Stimulated activated CD8-positive, alpha-beta memory T cell treated with anti-CD3 and anti-CD28 coated beads, Interleukin-4, amount 100 ng/mL, for 48 hours (primary cell): ENCODE data around the gene PRR7.

Experiments used
- DNase-seq: peaks from one replicate; pipeline ENCODE4 v3.0.0-alpha.2; 2020

PRR7 gene

DNA sequence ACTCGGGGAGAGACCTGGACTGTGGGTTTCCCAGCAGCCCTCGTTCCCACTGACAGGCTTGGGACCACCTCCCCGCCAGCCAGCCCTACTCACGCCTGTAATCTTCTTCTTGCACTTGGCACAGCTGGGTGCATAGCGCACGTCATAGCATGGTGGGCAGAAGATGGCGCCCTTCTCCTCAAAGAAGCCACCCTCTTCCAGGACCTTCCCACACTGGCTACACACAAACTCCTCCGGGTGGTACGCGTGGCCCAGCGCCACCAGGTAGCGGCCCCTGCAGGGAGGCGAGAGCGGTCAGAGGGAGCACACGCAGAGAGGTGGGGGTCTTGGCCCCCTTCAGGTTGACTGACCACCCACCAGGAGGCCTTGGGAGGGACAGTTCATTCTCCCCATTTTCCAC, 41.4 kb downstream of the PRR7 start:
- DNase-seq, result no peak

GRCh38 chr5:177489119-177489716, 42.6 kb downstream of the PRR7 start:
- DNase-seq, result no peak

DNA sequence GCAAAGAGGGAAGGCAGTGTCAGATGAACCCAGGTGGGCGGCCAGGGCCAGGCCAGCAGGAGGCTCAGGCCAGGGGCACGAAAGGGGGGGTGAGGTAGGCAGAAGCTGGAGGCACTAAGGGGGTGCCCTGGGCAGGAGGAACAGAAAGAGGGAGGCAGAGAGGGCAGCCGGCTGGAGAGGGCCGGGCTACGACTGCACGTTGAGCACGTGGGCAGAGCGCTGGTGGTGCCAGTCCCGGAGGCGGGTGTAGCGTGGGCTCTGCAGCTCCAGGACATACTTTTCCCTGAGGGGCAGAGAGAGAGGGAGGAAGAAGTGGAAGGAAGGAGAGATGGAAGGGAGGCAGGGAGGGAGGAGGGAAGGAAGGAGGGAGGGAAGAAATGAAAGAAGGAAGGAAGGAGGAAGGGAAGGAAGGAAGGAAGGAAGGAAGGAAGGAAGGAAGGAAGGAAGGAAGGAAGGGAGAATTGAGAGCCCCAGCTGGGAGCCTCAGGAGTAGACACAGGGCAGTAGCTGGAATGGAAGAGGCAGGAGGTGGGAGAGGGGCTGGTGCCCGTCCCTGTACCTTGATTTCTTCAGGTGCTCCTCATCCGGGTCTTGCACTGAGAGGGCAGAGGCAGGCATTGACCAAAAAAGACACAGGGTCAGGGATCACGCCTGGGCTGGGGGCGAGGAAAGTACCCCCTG, 43.8 kb downstream of the PRR7 start:
- no peak for DNase-seq

DNA sequence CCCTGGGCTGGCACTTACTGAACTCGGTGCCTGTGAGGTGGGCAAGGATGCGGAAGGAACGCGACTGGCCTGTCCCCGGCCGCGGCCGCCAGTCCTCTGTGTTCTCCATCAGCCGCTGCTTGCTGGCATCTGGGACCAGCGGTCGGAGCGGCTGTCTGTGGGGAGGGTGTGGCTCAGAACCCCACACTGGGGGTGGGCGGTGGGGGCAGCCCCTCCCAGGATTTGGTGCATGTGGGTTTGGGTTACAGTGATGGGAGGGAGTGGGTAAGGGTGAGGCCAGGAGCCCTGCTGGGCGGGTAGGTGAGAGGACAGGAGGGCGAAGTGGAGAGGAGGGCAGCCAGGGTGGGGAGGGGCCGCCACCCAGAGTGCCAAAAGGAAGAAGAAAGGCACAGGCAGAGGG, 44.4 kb downstream of the PRR7 start:
- DNase-seq, result no peak

DNA sequence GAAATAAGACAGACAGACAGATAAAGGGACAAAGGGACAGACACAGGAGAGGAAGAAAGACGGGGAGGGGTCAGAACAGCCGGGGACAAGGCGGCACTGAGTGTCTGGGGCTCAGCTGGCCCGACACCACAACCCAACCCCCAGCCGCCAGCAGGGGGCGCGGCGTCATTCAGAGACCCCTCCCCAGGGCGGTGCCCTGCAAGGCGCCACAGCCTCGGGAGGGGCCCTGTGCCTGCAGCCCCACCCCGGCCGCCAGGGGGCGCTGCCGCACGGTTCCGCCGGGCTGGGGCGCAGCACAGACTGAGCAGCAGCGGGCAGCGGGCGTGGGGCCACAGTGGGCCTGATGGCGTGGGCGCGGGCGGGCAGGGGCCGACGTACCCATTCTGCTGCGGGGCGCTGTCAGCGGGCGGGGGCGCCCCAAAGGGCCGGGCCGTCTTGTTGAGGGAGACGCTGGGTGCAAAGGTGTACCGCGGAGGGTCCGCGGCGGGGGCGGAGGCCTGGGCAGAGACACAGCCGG, 44.9 kb downstream of the PRR7 start:
- DNase-seq, result peak; percentile 69

DNA sequence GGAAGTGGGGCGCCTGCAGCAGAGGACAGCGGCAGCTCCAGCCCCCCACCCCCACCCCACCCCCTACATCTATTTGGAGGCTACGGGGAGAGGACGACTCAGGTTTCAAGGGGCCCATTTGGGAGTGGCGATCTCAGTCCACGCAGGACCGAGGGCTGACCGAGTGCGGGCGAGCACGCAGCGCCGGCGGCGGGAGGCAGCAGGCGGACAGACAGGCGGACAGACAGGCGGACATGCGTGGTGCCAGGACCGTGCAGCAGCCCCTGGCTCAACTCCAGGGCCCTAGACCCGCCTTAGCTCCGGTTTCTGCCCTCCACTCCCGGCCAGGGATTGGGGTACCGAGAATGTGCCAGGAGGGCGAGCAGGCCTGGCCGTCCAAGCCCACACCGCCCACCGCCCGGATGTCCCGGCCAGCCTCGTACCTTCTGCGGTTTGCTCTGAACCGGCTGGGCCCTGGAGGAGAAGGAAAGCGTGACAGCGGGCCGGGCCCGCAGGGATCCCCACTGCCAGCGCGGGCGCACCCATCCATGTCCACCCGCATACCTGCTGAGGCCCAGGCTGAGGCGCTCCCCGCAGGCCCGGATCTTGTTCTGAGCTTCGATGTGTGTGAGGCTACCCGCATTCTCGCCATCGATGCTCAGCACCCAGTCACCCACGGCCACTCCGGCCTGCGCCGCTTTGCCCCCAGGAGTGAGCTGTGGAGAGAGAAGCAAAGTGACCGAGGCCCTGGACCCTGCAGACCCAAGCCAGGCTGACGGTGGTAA, 45.6 kb downstream of the PRR7 start:
- no peak for DNase-seq

- no peak for DNase-seq
Observed at GRCh38 chr5:177492841-177493240, 46.2 kb downstream of the PRR7 start.

DNA sequence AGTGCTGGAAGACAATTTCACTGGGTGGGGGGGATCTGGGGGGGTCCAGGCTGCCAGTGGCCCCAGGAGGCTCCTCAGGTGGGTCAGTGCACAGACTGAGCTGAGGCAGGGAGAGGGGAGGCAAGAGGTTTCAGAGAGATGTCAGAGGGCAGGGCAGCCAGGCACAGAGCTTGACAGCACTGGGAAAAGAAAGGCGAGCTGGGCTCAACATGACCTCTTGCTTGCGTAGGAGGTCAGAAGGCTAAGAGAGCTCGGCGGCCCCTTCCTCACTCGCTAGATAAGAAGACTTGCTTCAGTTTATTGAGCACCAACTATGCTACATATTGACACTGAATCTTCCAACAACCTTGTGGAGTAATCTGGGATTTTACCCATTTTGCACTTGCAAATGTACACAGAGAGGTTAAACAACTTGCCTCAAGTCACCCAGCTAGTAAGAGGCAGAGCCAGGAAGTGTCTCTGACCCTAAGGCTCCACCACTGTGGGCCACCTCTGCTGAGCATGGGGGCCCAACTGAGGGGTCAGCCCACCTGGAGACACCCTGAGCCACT, 47.3 kb downstream of the PRR7 start:
- DNase-seq, result no peak

DNA sequence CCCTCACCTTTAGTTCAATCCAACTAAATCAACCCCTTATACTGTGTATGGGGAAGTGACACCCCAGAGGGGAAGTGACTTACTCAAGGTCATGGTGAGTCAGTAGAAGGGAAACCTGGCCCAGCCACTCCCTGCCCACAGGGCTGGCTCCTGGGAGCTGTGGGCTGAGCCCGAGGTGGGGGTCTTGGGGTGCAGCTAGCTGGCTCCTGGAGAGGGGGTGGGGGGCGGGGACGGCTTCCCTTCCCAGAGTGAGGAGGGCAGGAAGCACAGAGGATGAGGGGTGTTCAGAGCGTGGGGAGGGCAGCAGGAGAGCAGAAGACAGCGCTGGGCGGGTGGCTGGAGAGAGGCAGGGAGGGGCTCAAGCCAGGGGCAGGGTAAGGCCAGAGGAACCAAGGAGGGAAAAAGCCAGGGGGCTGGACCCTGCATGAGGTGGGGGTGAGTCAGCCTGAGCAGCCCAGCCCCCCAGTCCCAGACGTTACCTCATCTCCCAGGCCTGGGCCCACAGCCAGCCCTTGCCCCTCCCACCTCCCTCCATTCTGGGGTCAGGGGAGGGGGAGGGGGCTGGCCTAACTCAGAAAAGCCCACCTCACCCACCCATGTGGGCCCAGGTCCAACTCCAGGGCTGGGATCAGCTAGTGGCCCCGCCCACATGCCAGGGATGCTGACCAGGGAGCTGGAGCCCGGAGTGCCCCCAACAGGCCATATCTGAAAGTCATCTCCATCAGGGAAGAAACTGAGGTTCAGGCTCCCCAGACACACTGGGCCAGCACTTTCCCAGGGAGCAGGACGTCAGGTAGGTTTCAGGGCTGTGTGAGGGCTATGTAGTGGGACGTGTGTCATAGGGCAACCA, 48.0 kb downstream of the PRR7 start:
- DNase-seq, result peak; percentile 61

DNA sequence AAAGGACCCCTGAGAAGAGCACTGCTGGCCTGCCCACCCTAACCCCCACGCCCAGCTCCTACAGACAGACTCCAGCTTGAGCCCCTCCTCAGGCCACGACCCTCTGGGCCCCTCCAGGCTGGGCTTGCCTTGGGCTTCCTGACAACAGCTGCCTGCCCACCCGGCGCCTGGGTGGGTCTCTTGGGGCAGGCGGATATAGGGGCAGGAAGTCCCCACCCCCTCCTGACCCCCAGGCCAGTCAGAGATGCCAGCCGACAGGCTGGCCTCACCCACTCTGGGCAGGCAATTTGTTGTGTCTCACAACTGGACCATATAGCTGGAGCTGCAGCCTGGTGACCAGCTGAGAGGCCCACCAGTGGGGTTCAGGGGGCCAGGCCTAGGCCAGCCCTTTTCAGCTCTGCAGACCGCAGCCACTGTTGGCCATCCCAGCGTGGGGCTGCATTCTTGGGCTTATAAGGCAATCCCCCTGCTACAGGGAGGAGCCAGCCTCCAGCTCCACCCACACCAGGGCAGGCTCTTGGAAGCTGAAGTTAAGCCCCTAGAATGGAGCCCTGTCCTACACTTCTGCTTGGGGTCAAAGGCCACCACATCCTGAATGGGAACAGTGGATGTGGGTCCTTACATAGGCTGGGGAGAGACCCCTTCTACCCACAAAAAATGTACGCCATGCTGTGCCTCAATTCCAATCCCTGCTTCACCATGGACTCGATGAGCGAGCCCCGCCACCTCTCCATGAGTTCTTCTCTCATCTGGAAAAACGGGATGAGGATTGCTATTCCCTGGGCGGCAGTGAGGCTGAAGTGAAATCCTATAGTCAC, 48.8 kb downstream of the PRR7 start:
- no peak for DNase-seq

GRCh38 chr5:177496070-177496726, 49.6 kb downstream of the PRR7 start:
- DNase-seq, result no peak

DNA sequence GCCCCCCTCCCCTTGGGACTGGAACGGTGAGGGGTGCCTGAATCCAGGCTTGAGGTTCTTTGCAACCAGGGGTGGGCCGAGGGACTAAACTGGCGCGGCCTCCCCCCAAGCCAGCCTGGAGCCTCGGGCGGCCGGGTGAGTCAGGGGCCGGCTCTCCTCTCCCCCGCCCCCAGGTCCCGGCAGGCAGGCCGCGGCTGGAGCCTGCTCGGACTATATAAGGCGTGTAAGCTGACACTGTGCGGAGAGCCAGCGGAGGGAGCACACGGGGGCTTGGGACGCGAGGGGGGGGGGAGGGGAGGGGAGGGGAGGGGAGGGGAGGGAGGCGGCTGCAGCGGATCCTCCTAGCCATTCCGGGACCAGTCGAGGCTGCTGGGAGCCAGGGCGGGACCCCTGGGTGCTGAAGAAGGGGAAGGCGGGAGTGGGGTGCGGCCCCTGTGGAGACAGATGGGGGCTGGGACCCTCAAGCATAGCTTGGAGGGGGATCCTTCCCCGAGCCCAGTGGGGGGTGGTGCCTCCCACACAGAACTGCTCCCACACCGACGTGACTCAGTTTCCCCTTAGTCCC, 50.2 kb downstream of the PRR7 start:
- no peak for DNase-seq

DNA sequence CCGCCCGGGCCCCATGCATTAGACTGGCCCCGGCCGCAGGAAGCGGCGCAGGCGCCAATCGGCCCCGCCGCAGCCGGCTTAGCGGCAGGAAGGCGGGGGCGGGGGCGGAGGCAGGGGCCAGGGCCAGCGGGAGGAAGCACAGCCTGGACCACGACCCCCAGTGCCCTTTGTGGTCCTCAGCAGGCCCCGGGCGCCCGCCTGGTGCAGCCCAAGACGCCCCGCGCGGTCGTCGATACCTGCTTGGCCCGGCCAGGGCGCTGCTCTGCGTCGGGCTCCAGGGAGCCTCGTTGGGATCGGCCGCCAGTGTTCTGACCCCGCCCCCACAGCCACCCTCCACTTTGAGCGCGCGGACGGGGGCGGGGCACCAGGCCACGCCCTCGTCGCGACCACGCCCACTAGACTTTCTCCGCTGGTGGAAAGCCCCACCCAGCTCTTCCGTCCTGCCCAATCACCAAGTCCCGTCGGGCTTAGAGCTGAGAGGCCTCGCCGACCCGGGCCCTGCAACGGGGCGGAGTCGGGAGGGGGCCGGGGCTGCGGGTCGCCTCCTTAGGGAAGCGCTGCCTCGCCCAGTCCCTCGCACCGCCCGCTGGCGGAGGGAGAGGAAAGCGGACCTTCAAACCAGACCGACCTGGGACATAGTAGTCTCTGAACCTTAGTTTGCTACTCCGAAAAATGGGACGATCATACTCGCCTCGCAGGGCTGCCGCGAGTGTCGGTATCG, 50.8 kb downstream of the PRR7 start, which contains the start of gene PDLIM7:
TSS of gene PDLIM7 (minus strand) at position 313 of the 721 bp plus-strand sequence. CDS start 1,092 bp downstream, outside the sequence.
- DNase-seq, result peak; percentile 97

DNA sequence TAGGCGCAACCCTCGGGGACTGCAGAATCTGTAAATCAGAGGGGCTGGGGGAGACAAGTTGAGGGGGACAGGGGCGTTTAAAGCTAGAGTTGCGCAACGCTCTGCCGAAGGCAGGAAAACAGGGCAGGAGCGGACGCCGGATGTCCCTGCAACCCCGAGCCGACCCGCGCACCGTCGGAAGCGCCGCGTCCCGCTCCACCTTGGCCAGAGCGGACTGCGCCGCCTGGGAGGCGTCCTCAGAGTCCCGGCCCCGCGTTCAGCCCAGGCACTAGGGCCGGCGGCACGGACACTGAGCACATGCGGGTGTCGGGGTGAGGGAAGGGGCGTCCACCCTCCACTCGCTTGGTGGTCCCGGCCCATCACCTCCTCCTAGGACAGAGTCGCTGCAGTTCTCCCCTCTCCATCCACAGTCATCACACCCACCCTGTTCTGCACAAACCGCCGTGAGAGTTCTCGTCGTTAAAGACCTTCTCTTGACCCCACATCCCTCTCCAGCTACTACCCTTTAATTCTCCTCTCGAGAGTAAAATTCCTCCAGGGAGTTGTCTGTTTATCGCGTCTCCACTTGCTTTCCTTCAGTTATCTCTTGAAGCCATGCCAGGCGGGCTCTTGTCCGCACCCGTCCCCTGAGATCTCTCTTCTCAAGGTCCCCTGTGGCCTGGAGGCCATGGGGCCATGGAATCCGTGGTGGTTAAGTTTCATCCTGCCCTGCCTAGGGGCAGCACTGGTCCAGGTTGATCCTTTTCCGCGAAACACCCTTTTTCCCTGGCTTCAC, 51.6 kb downstream of the PRR7 start:
- peak; percentile 51 for DNase-seq

- no peak for DNase-seq
Observed at GRCh38 chr5:177499842-177500241, 53.2 kb downstream of the PRR7 start.

- DNase-seq, result peak; percentile 97
Observed at GRCh38 chr5:177500685-177501522, 54.3 kb downstream of the PRR7 start.

- no peak for DNase-seq
Observed at GRCh38 chr5:177501874-177502678, 55.5 kb downstream of the PRR7 start.
